Immature natural killer cell (primary cell): ENCODE measurements around the gene ZRANB1. TPM values are rescaled to one million over a fixed set of nuclear protein-coding genes. Genes with fewer than 3 reads are reported as not detected.
A peak's percentile ranks its signal among the peaks of the same experiment; 100 is the strongest.

Source experiments
- DNase-seq, 3 donors: peaks; one replicate each; pipeline ENCODE4 v3.0.0; 2022; ENCODE audit warnings: mixed read lengths in 1 of 3
- H3K27ac Mint-ChIP-seq, 6 donors: one replicate each; pipeline ENCODE4 v1.8.0; 2020; ENCODE audit warnings: mixed read lengths in 6 of 6, mild to moderate bottlenecking in 5 of 6, inconsistent platforms in 4 of 6, moderate library complexity in 3 of 6
- H3K27me3 Mint-ChIP-seq, 3 donors: one replicate each; pipeline ENCODE4 v1.8.0; 2020 to 2021; ENCODE audit warnings: low read depth in 3 of 3, mild to moderate bottlenecking in 3 of 3, mixed read lengths in 3 of 3, moderate library complexity in 3 of 3, inconsistent platforms in 1 of 3
- H3K36me3 Mint-ChIP-seq, 3 donors: one replicate each; pipeline ENCODE4 v1.8.0; 2020; ENCODE audit warnings: mixed read lengths in 3 of 3, inconsistent platforms in 2 of 3, mild to moderate bottlenecking in 2 of 3
- H3K4me1 Mint-ChIP-seq, 2 donors: one replicate each; pipeline ENCODE4 v1.8.0; 2020; ENCODE audit warnings: inconsistent platforms in 2 of 2, mild to moderate bottlenecking in 2 of 2, mixed read lengths in 2 of 2, moderate library complexity in 1 of 2
- H3K4me3 Mint-ChIP-seq, 5 donors: one replicate each; pipeline ENCODE4 v1.8.0; 2020; ENCODE audit warnings: mild to moderate bottlenecking in 5 of 5, mixed read lengths in 5 of 5, inconsistent platforms in 3 of 5, moderate library complexity in 3 of 5
- H3K9me3 Mint-ChIP-seq, 6 donors: one replicate each; pipeline ENCODE4 v1.8.0; 2020; ENCODE audit warnings: mild to moderate bottlenecking in 6 of 6, mixed read lengths in 6 of 6, inconsistent platforms in 4 of 6, moderate library complexity in 3 of 6
- polyA plus RNA-seq, 3 donors: library from polyadenylated mRNA; unstranded; fragments of 300-500 nt; fragmentation: Illumina TruSeq; gene quantifications; one replicate each; pipeline ENCODE4 v1.2.3, GENCODE V29; 2021

The ZRANB1 gene
- polyA plus RNA-seq, 3 donors from 2014 or later = 3.8 to 7.1 (median 5.6) TPM

DNA sequence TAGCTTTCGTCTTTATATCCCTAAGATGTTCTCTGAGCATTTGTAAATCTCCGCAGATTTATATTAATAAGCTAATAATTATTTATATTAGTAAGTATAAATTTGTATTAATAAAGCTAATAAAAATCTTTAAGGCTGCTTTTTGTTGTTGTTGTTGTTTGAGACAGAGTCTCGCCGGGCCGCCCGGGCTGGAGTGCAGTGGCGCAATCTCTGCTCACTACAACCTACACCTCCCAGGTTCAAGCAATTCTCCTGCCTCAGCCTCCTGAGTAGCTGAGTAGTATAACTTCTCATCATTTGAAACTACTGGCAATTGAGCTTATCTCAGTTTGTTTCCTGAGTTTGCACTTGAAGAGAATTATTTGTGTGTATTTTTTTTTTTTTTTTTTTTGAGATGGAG is 5.1 kb upstream of the ZRANB1 start:
- Mint-ChIP-seq H3K9me3 (peaks cover 0 to 4% (median 0%) of the 10 kb centered on the region in 6 donors), H3K27ac (no peak overlapping the region), H3K27me3 (no peaks in the 10 kb centered on the region), H3K4me3 (no peak overlapping the region), H3K36me3 (peaks cover 0 to 4% (median 2%) of the 10 kb centered on the region in 3 donors), H3K4me1 (peaks cover 48 to 58% of the 10 kb centered on the region in 2 donors)
- DNase-seq = no peak

DNA sequence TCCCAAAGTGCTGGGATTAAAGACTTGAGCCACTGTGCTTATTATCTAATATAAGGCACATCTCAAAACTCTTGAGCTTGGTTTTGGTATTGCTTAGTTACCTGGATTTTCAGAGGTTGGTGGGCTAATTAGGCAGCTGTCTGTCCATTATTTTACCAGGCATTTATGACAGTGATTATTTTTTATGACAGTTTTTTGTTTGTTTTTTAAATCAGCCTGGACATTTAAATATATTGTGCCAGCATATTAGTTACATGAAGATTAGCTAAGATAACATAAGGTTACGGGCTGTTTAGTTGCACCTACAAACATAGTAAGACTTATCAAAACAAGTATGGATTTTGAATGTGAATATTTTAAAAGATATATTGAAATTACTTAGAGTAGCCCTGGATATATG is 2.6 kb upstream of the ZRANB1 start:
- Mint-ChIP-seq H3K4me1 (peaks cover 60 to 72% of the 10 kb centered on the region in 2 donors), H3K36me3 (peaks cover 0 to 7% (median 0%) of the 10 kb centered on the region in 3 donors), H3K27me3 (peaks cover 0 to 3% (median 1%) of the 10 kb centered on the region in 3 donors), H3K9me3 (no peaks in the 10 kb centered on the region), H3K4me3 (no peak overlapping the region), H3K27ac (no peak overlapping the region)
- DNase-seq = no peak

DNA sequence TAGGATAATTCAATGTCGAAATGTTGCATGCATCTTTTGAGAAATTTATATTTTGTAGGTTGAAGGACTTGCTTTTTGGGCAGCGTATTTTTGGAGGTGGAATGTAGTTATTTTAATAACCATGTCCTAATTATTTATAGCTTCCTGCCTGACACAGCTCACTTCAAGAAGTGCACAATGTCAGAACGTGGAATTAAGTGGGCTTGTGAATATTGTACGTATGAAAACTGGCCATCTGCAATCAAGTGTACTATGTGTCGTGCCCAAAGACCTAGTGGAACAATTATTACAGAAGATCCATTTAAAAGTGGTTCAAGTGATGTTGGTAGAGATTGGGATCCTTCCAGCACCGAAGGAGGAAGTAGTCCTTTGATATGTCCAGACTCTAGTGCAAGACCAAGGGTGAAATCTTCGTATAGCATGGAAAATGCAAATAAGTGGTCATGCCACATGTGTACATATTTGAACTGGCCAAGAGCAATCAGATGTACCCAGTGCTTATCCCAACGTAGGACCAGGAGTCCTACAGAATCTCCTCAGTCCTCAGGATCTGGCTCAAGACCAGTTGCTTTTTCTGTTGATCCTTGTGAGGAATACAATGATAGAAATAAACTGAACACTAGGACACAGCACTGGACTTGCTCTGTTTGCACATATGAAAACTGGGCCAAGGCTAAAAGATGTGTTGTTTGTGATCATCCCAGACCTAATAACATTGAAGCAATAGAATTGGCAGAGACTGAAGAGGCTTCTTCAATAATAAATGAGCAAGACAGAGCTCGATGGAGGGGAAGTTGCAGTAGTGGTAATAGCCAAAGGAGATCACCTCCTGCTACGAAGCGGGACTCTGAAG is 620 bp downstream of the ZRANB1 start:
- H3K27ac Mint-ChIP-seq = peak overlapping the region in 1 of 6 donors; percentile 36
- H3K4me1 Mint-ChIP-seq = peaks cover 58 to 71% of the 10 kb centered on the region in 2 donors
- H3K27me3 Mint-ChIP-seq = peaks cover 0 to 3% (median 1%) of the 10 kb centered on the region in 3 donors
- no peaks in the 10 kb centered on the region for H3K9me3 Mint-ChIP-seq
- H3K4me3 Mint-ChIP-seq = peak overlapping the region in 2 of 5 donors; percentile 1 to 43
- H3K36me3 Mint-ChIP-seq = peaks cover 0 to 7% (median 0%) of the 10 kb centered on the region in 3 donors
- DNase-seq = no peak

DNA sequence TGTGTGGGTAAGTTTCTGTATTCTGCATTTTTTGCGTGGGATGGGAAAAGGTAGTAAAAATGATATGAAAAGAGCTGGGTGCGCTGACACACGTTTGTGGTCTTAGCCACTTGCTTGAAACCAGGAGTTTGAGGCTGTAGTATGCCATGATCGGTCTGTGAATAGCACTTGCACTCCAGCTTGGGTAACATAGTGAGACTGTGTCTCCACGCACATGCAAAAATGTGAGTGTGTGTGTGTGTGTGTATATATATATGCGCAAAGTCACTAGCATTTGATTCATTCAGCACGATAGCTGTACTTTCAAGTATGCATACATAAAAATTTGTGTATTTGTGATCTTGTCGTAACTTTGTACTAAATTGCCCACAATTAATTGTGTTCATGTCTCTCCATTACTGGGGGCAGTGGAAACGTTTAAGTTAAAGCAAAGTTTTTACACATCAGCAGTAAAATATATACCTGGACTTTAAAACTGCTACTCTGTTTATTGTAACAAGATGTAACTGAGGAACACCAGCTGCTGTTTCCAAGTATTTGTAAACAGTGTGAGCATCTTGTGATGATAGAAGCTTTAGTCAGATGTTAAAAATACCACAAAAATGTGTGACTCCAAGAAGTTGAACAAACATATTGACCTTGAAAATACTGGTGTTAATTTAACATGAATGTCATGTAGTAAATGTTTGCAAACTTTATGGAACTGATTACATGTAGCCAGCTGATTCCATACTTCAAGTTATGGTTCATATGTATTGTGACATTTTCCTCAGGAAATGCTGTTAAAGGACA is 1.6 kb downstream of the ZRANB1 start:
- no peak for DNase-seq
- H3K27me3 Mint-ChIP-seq = peaks cover 0 to 3% (median 1%) of the 10 kb centered on the region in 3 donors
- peaks cover 61 to 76% of the 10 kb centered on the region in 2 donors for H3K4me1 Mint-ChIP-seq
- H3K27ac Mint-ChIP-seq = peak overlapping the region in 3 of 6 donors; percentile 29 to 36 (median 30)
- H3K4me3 Mint-ChIP-seq = peak overlapping the region in 1 of 5 donors; percentile 1
- peaks cover 0 to 8% (median 0%) of the 10 kb centered on the region in 3 donors for H3K36me3 Mint-ChIP-seq
- H3K9me3 Mint-ChIP-seq = no peaks in the 10 kb centered on the region

DNA sequence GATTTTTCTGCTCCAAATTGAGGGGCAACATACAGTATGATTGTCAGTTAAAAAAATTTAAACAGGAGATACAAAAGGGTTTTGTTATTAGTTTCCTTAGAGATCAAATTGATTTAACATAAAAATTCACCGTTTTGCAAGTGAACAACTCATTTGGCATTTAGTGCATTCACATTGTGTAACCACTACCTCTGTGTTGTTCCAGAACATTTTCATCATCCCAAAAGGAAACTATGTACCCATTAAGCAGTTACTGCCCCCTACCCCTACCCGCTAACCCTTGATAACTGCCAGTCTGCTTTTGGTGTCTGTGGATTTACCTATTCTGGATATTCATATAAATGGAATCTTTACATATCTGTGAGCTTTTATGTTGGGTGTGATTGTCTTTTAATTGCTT is 3.1 kb downstream of the ZRANB1 start:
- Mint-ChIP-seq H3K9me3 (no peaks in the 10 kb centered on the region), H3K27me3 (peaks cover 0 to 3% (median 1%) of the 10 kb centered on the region in 3 donors), H3K27ac (peak overlapping the region in 2 of 6 donors; percentile 11 to 34), H3K36me3 (peaks cover 0 to 10% (median 0%) of the 10 kb centered on the region in 3 donors), H3K4me1 (peaks cover 65 to 82% of the 10 kb centered on the region in 2 donors), H3K4me3 (no peak overlapping the region)
- DNase-seq = no peak

DNA sequence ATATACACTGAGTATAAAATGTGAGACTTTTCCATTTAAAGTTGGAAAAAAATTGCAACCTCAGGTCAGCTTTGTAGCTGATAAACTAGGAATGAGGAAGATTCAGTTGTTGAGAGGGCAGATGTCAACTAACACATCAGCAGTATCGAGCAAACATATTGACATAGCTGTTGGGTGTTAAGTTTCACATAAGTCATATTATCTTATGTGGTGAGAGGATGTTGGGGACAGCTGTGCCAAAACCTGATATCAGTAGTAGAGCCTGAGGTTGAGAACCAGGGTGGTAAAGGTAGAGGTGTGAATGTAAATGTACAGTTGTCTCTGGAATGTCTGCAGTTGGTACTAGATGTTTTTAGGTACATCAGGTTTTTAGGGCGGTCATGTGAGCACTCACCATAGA is 5.0 kb downstream of the ZRANB1 start:
- H3K27me3 Mint-ChIP-seq = peaks cover 0 to 3% (median 1%) of the 10 kb centered on the region in 3 donors
- H3K27ac Mint-ChIP-seq = peak overlapping the region in 4 of 6 donors; percentile 1 to 34 (median 11)
- no peaks in the 10 kb centered on the region for H3K9me3 Mint-ChIP-seq
- peaks cover 53 to 67% of the 10 kb centered on the region in 2 donors for H3K4me1 Mint-ChIP-seq
- peaks cover 0 to 11% (median 0%) of the 10 kb centered on the region in 3 donors for H3K36me3 Mint-ChIP-seq
- H3K4me3 Mint-ChIP-seq = peak overlapping the region in 2 of 5 donors; percentile 30 to 48
- peak; percentile 20 to 31 (median 28) for DNase-seq

DNA sequence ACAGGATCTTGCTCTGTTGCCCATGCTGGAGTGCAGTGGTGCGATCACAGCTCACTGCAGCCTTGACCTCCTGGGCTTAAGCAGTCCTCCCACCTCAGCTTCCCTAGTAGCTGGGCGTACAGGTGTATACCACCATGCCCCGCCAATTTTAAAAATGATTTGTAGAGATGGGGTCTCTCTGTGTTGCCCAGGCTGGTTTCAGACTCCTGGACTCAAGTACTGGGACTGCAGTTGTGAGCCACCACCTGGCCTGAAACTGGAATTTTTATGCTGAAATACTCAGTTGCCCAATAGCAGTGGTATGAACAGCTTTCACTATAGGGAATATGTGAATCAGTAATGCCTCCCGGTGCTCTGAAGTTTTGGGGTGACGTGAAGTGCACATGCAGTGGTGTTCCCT is 7.6 kb downstream of the ZRANB1 start:
- no peak overlapping the region for H3K4me3 Mint-ChIP-seq
- H3K27me3 Mint-ChIP-seq = peaks cover 0 to 1% (median 0%) of the 10 kb centered on the region in 3 donors
- peaks cover 0 to 6% (median 0%) of the 10 kb centered on the region in 3 donors for H3K36me3 Mint-ChIP-seq
- no peak for DNase-seq
- peaks cover 37 to 59% of the 10 kb centered on the region in 2 donors for H3K4me1 Mint-ChIP-seq
- no peaks in the 10 kb centered on the region for H3K9me3 Mint-ChIP-seq
- no peak overlapping the region for H3K27ac Mint-ChIP-seq

DNA sequence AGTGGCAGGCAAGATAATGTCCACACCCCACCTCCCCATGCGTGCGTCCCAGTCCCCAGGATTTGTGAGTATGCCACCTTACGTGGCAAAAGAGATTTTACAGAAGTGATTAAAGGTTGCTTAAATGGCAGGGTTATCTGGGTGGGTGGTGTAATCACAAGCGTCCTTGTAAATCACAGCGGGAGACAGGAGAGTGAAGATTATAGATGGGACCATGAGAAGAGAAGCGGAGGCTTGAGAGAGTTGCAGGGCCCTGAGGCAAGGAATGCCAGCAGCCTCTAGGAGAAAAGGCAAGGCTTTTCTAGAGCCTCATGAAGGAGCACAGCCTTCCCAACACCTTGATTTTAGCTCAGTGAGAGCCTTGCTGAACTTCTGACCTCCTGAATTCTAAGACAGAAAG is 10.2 kb downstream of the ZRANB1 start:
- DNase-seq = no peak
- no peak overlapping the region for H3K4me3 Mint-ChIP-seq
- peaks cover 0 to 6% (median 0%) of the 10 kb centered on the region in 3 donors for H3K36me3 Mint-ChIP-seq
- H3K9me3 Mint-ChIP-seq = no peaks in the 10 kb centered on the region
- peaks cover 0 to 1% (median 0%) of the 10 kb centered on the region in 3 donors for H3K27me3 Mint-ChIP-seq
- H3K27ac Mint-ChIP-seq = peak overlapping the region in 2 of 6 donors; percentile 1 to 27
- peaks cover 21 to 51% of the 10 kb centered on the region in 2 donors for H3K4me1 Mint-ChIP-seq

DNA sequence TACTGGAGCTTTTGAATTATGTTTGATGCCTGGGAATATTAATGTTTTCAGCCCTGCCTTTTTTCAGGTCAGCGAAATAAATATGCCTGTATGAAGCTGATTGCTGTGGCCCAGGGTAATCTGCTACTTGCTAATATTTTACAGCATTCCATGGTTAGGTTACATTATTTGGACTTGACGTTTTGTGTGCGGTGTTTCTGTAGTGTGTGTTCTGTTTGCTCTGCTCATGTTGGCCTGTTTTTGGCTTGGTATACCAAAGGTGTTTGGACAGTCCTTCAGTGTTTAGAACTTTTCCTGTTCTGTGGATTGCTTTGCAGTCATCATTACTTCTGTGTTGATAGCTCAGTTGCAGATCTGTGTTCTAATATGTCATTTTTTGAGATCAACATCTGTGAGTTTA is 11.5 kb downstream of the ZRANB1 start:
- Mint-ChIP-seq H3K4me1 (peaks cover 14 to 51% of the 10 kb centered on the region in 2 donors), H3K27me3 (peaks cover 0 to 1% (median 0%) of the 10 kb centered on the region in 3 donors), H3K36me3 (peaks cover 0 to 6% (median 0%) of the 10 kb centered on the region in 3 donors), H3K9me3 (no peaks in the 10 kb centered on the region), H3K4me3 (no peak overlapping the region), H3K27ac (peak overlapping the region in 3 of 6 donors; percentile 10 to 49 (median 28))
- no peak for DNase-seq

DNA sequence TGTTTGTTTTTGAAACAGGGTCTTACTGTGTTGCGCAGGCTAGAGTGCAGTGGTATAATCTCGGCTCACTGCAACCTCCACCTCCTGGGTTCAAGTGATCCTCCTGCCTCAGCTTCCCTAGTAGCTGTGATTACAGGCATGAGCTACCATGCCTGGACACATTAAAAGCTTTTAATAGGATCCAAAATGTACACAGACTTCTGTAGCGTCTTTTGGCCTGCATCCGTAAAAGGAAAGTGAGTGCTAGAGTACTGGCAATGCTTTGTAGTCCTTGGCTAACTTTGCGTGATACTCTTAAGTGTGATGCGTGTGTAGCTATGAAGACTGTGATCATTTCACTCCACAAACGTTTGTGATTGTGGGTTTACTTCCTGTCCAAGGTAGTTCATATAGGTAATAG is 13.3 kb downstream of the ZRANB1 start:
- peaks cover 0 to 3% (median 0%) of the 10 kb centered on the region in 3 donors for H3K36me3 Mint-ChIP-seq
- no peak overlapping the region for H3K4me3 Mint-ChIP-seq
- peaks cover 0 to 2% (median 0%) of the 10 kb centered on the region in 3 donors for H3K27me3 Mint-ChIP-seq
- H3K27ac Mint-ChIP-seq = no peak overlapping the region
- no peak for DNase-seq
- H3K4me1 Mint-ChIP-seq = peaks cover 14 to 62% of the 10 kb centered on the region in 2 donors
- H3K9me3 Mint-ChIP-seq = no peaks in the 10 kb centered on the region

DNA sequence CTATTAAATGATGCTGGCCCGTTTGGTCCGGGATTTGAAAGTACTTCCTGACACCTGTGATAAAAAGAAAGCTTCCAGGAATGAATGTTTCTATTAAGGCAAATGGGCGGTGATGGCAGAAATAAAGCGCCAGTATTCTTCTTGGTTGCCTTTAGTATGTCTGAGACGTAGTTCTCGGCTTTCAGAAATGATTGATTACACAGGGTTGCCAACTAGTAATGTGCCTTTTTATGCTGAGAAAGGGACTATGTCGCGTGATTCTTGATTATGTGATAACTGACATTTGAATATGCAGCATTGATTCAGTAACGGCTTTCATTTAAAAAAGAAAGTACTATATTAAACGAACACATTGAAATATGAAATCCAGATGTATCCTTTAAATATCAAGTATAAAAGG is 13.9 kb downstream of the ZRANB1 start:
- H3K27ac Mint-ChIP-seq = no peak overlapping the region
- no peak for DNase-seq
- H3K4me1 Mint-ChIP-seq = peaks cover 14 to 66% of the 10 kb centered on the region in 2 donors
- no peaks in the 10 kb centered on the region for H3K9me3 Mint-ChIP-seq
- H3K27me3 Mint-ChIP-seq = peaks cover 0 to 2% (median 0%) of the 10 kb centered on the region in 3 donors
- peaks cover 0 to 3% (median 0%) of the 10 kb centered on the region in 3 donors for H3K36me3 Mint-ChIP-seq
- H3K4me3 Mint-ChIP-seq = no peak overlapping the region

DNA sequence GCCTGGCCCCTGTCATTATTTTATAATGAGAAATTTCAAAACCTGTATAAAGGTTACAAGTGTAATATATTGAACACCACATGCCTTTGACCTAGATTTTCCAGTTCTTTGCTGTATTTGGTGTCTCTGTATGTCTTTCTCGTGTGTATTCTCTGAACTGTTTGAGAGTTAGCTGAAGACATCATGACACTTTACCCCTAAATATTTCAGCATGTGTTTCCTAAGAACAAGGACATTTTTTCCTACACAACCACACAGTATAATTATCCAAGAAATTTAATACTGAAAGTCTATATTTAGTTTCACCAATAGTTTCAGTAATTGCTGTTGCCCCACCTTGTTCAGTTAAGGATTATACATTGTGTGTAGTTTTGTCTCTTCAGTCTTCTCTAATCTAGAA is 14.8 kb downstream of the ZRANB1 start:
- H3K36me3 Mint-ChIP-seq = peaks cover 0 to 3% (median 0%) of the 10 kb centered on the region in 3 donors
- H3K9me3 Mint-ChIP-seq = no peaks in the 10 kb centered on the region
- H3K27ac Mint-ChIP-seq = no peak overlapping the region
- H3K4me1 Mint-ChIP-seq = peaks cover 17 to 73% of the 10 kb centered on the region in 2 donors
- H3K27me3 Mint-ChIP-seq = peaks cover 0 to 2% (median 0%) of the 10 kb centered on the region in 3 donors
- DNase-seq = no peak
- H3K4me3 Mint-ChIP-seq = no peak overlapping the region

DNA sequence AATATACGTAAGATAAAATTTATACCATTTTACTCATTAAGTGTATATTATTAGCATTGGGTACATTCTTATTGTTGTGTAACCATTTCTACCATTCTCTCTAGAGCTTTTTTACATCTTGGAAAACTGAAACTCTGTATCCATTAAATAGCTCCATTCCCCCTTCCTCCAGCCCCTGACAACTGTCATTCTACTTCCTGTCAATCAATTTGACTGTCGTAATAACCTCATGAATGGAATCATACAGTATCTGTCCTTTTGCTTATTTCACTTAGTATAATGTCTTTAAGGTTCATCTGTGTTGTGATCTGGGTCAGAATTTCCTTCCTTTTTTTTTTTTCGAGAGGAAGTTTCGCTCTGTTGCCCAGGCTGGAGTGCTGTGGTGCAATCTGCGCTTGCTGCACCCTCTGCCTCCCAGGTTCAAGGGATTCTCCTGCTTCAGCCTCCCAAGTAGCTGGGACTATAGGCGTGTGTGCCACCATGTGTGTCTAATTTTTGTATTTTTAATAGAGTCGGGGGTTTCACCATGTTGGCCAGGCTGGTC is 15.6 kb downstream of the ZRANB1 start:
- Mint-ChIP-seq H3K36me3 (no peaks in the 10 kb centered on the region), H3K27ac (no peak overlapping the region), H3K27me3 (peaks cover 0 to 2% (median 0%) of the 10 kb centered on the region in 3 donors), H3K9me3 (no peaks in the 10 kb centered on the region), H3K4me3 (no peak overlapping the region), H3K4me1 (peaks cover 17 to 73% of the 10 kb centered on the region in 2 donors)
- no peak for DNase-seq
